Measurements from ENCODE around the gene ANKRD29. TPM values are rescaled to one million over a fixed set of nuclear protein-coding genes. Genes with fewer than 3 reads are reported as not detected.

Gene ANKRD29
- polyA plus RNA-seq, 1 experiment: 0.15 TPM

DNA sequence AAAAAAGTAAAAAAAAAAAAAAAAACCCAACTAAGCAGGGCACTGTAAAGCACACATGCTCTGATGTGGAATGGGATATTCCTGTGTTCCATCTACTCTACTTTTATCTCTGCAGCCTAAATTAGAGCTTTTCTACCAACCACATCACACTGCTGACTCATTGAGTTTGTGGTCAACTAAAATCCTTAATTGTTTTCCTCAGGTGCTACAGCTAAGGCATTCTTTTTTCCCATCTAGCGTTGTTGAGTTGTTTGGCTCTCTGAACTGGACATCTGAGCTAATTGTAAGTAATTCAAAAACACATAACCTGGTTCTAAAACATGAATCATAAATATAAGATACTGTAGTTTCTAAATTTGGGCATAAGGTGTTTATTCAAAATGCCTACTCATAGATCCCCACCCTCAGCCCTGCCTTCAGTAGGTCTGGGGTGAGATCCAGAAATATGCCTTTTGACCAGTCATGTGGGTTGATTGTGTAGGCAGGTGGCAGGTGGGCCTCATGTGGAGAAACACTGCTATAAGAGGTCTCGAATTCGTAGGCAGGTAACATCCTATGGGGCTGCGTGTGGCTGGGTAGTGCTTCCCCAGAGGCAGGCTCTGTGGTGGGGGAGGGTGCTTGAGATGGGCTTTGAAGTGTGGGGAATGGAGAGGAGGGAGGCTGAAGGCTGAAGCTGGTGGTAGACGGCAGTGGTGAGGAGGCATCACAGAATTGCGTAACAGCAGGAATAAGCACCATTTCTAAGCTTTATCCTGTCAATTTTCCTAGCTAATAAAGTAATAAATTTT, 27.2 kb downstream of the ANKRD29 start:
- DNase-seq (ENCODE audit: low read depth, low spot score): no peak

DNA sequence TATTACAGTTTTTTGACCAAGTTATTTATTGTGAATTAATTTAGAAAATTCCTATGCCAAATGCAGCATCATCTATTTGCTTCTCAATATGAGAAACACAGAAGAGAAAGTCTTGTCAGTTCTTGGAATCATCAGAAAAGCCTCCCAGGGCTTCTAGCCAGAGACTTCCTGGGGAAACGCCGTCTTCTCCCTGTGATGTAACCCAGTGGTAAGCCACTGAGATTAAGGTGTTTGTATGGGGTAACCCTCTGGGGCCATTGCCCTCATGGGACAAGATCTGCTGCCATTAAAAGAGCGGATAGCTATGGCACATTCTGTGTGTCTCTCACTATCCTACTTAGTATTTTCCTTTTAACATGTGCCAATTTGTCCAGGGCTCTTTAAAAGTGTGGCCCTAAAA, 28.0 kb downstream of the ANKRD29 start:
- TF ChIP-seq, protein P1, sequence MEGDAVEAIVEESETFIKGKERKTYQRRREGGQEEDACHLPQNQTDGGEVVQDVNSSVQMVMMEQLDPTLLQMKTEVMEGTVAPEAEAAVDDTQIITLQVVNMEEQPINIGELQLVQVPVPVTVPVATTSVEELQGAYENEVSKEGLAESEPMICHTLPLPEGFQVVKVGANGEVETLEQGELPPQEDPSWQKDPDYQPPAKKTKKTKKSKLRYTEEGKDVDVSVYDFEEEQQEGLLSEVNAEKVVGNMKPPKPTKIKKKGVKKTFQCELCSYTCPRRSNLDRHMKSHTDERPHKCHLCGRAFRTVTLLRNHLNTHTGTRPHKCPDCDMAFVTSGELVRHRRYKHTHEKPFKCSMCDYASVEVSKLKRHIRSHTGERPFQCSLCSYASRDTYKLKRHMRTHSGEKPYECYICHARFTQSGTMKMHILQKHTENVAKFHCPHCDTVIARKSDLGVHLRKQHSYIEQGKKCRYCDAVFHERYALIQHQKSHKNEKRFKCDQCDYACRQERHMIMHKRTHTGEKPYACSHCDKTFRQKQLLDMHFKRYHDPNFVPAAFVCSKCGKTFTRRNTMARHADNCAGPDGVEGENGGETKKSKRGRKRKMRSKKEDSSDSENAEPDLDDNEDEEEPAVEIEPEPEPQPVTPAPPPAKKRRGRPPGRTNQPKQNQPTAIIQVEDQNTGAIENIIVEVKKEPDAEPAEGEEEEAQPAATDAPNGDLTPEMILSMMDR (IDR thresholded peaks at IDR 0.05; ENCODE audit: low read depth, low read length): no peak
- CTCF ChIA-PET: interaction anchor here (1.5 kb wide), 1 partner anchor 68 kb away, joined by 4 read pairs; no protein-coding TSS in a partner anchor
- no peak for DNase-seq (ENCODE audit: low read depth, low spot score)

More for the DNA sequence above, 27.2 kb downstream of the ANKRD29 start:
- Histone ChIP-seq H3K4me3 (ENCODE audit: low read depth, low read length) (no peak overlapping the region), H3K9me3 (ENCODE audit: control insufficient read depth, insufficient read depth, low read length) (no peaks in the 10 kb centered on the region), H3K27me3 (ENCODE audit: control insufficient read depth, insufficient read depth, low read length) (peaks cover 9% of the 10 kb centered on the region), H3K27ac (ENCODE audit: low read depth, low read length) (no peak overlapping the region)
- CTCF ChIA-PET: interaction anchor here (1.5 kb wide), 1 partner anchor 67 kb away, joined by 4 read pairs; no protein-coding TSS in a partner anchor
- TF ChIP-seq, protein P1 (IDR thresholded peaks at IDR 0.05; ENCODE audit: low read depth, low read length): no peak
- POLR2A ChIA-PET: no interaction called here

DNA sequence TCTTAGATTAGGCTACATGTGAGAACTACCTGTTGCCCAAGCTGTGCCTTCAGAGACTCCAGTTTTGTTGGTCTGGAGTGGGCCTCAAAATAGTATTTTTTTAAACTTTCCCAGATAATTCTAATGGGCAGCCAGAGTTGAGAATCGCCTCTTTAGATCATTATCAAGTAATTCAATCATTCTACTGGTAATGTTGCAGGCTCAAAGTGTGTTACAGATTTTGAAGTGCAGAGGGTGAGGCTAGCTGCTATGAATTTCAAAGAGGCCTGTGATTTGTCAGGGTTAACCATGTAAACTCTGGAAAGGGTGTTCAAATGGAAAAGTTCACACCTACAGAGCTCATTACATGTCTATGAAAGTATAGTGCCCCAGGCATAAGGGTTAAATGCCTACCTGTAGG, 30.1 kb downstream of the ANKRD29 start:
- Histone ChIP-seq H3K9me3 (ENCODE audit: control insufficient read depth, insufficient read depth, low read length) (no peaks in the 10 kb centered on the region), H3K27ac (ENCODE audit: low read depth, low read length) (no peak overlapping the region), H3K4me3 (ENCODE audit: low read depth, low read length) (no peak overlapping the region), H3K27me3 (ENCODE audit: control insufficient read depth, insufficient read depth, low read length) (no peaks in the 10 kb centered on the region)
- ChIA-PET CTCF (interaction anchor here (0.6 to 1.3 kb wide), 2 partner anchors 129 to 286 kb away, joined by 3 read pairs; no protein-coding TSS in a partner anchor), POLR2A (no interaction called here)
- TF ChIP-seq, protein P1 (IDR thresholded peaks at IDR 0.05; ENCODE audit: low read depth, low read length): no peak
- DNase-seq (ENCODE audit: low read depth, low spot score): no peak

More for the DNA sequence above, 28.0 kb downstream of the ANKRD29 start:
- H3K27ac ChIP-seq (ENCODE audit: low read depth, low read length): no peak overlapping the region
- H3K9me3 ChIP-seq (ENCODE audit: control insufficient read depth, insufficient read depth, low read length): no peaks in the 10 kb centered on the region
- no peak overlapping the region for H3K4me3 ChIP-seq (ENCODE audit: low read depth, low read length)
- POLR2A ChIA-PET: no interaction called here
- H3K27me3 ChIP-seq (ENCODE audit: control insufficient read depth, insufficient read depth, low read length): peaks cover 8% of the 10 kb centered on the region

DNA sequence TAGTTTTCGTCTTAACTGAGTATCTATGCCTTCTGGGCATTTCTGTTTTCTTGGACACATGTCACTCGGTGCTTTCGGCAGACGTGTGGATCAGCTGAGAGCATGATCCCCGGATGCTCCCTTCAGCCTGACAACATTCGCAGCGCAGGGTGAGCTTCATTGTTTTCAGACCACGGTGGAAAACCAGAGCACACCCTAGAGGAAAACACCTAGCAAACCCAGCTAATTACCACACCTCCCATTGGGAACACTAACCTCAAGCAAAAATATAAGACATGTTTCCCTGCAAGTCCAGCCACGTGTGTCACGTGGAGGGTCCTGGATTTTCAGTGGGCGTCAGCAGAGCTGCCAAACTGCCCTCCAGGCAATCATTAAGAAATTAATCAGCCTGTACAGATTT, 31.0 kb downstream of the ANKRD29 start:
- POLR2A ChIA-PET: no interaction called here
- TF ChIP-seq, protein P1 (IDR thresholded peaks at IDR 0.05; ENCODE audit: low read depth, low read length): no peak
- no peaks in the 10 kb centered on the region for H3K27me3 ChIP-seq (ENCODE audit: control insufficient read depth, insufficient read depth, low read length)
- CTCF ChIA-PET: interaction anchor here (1.3 kb wide), 1 partner anchor 287 kb away, joined by 3 read pairs; no protein-coding TSS in a partner anchor
- no peak for DNase-seq (ENCODE audit: low read depth, low spot score)
- no peaks in the 10 kb centered on the region for H3K9me3 ChIP-seq (ENCODE audit: control insufficient read depth, insufficient read depth, low read length)
- H3K27ac ChIP-seq (ENCODE audit: low read depth, low read length): no peak overlapping the region
- H3K4me3 ChIP-seq (ENCODE audit: low read depth, low read length): no peak overlapping the region

DNA sequence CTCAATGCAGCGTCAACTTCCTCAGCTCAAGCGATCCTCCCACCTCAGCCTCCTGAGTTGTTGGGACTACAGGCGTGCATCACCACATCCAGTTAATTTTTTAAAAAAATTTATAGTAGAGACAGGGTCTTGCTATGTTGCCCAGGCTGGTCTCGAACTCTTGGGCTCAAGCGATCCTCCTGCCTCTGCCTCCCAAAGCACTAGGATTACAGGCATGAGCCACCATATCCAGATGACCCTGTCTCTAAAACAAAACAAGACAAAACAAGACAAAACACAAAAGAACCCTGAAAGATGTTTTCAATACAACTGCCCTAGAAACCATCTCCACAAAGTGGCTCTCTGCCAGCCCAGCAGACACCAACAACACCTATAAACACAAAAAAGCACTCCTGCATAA, 31.4 kb downstream of the ANKRD29 start:
- Histone ChIP-seq H3K27me3 (ENCODE audit: control insufficient read depth, insufficient read depth, low read length) (no peaks in the 10 kb centered on the region), H3K9me3 (ENCODE audit: control insufficient read depth, insufficient read depth, low read length) (no peaks in the 10 kb centered on the region), H3K27ac (ENCODE audit: low read depth, low read length) (no peak overlapping the region), H3K4me3 (ENCODE audit: low read depth, low read length) (no peak overlapping the region)
- TF ChIP-seq, protein P1 (IDR thresholded peaks at IDR 0.05; ENCODE audit: low read depth, low read length): no peak
- ChIA-PET CTCF (interaction anchor here (1.3 kb wide), 1 partner anchor 287 kb away, joined by 3 read pairs; no protein-coding TSS in a partner anchor), POLR2A (no interaction called here)
- DNase-seq (ENCODE audit: low read depth, low spot score): no peak

Measured in AG04450 (cell line).